Fibroblast of lung (primary cell): Measurements from ENCODE around the gene RIMS4.

ENCODE experiments used
- EZH2 ChIP-seq: IDR thresholded peaks from 2 replicates; pipeline ENCODE4 v1.5.1; 2012; ENCODE audit warnings: low read length, control low read depth, mild to moderate bottlenecking; ENCODE audit errors: missing control alignments
- TF ChIP-seq, protein P1 (sequence below), 2 donors: IDR thresholded peaks in 1 of 2; conservative IDR thresholded peaks in 1 of 2; 1 replicate in 1 of 2; 2 replicates in 1 of 2; pipeline ENCODE4 v1.5.1; 2011 to 2012; ENCODE audit warnings: low read length in 2 of 2, control low read depth in 1 of 2, inconsistent platforms in 1 of 2, low read depth in 1 of 2, mild to moderate bottlenecking in 1 of 2

DNA sequence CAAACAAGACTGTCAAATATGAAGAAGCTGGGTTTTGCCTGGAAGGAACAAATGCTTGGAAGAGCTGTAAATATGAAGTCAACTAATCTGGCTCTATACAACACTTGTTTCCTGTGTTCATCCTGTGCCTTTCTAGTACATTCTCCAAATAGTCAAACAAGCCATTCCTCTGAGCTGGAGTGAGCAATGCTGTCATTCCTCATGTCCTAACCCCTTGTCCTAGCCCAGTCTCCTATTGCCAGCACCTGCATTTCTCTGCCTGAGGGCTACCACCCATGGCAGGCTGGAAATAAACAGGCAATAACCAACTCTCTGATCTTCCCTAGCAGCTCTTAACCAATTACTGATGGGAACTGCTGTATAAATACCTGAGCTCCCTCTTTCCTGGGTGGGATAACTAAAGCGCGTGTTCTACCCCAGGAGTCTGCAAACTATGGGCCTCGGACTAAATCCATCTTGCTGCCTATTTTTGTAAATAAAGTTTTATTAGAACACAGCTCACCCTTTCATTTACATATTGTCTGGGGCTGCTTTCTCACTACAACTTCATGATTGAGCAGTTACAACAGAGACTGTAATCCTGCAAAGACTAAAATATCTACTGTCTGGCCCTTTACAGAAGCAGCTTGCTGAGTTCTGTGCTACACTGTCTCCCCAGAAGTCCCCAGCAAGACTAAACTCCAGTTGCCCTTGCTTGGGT lies 13.4 kb downstream of the RIMS4 start:
- no peak for TF ChIP-seq EZH2
- TF ChIP-seq, protein P1, sequence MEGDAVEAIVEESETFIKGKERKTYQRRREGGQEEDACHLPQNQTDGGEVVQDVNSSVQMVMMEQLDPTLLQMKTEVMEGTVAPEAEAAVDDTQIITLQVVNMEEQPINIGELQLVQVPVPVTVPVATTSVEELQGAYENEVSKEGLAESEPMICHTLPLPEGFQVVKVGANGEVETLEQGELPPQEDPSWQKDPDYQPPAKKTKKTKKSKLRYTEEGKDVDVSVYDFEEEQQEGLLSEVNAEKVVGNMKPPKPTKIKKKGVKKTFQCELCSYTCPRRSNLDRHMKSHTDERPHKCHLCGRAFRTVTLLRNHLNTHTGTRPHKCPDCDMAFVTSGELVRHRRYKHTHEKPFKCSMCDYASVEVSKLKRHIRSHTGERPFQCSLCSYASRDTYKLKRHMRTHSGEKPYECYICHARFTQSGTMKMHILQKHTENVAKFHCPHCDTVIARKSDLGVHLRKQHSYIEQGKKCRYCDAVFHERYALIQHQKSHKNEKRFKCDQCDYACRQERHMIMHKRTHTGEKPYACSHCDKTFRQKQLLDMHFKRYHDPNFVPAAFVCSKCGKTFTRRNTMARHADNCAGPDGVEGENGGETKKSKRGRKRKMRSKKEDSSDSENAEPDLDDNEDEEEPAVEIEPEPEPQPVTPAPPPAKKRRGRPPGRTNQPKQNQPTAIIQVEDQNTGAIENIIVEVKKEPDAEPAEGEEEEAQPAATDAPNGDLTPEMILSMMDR (conservative IDR thresholded peaks at IDR 0.05 in 1 of 2, IDR thresholded peaks at IDR 0.05 in 1 of 2; ENCODE audit: low read depth in 1 of 2, low read length in 2 of 2): no peak
